NCI-H2227 (cell line): ENCODE data around the gene ZNF485.
"Not testable (repeated sequence)": the region's sequence is repeated elsewhere in the genome, so short reads cannot be mapped to it uniquely, and the experiment has no call there.

ENCODE experiments used
- DNase-seq: peaks from one replicate; lab custom pipeline; 2025; ENCODE audit not compliant: unreplicated experiment; lab: John Stamatoyannopoulos, UW

Gene ZNF485

GRCh38 chr10:43601576-43601975, 4.7 kb upstream of the ZNF485 start:
- not testable (repeated sequence) for DNase-seq

- DNase-seq = no peak
Measured at GRCh38 chr10:43605850-43606322, 352 bp upstream of the ZNF485 start.

GRCh38 chr10:43607199-43607573, 948 bp downstream of the ZNF485 start:
- no peak for DNase-seq

GRCh38 chr10:43610636-43611035, 4.4 kb downstream of the ZNF485 start:
- DNase-seq = no peak

- DNase-seq = no peak
Measured at GRCh38 chr10:43616697-43617370, 10.6 kb downstream of the ZNF485 start.

GRCh38 chr10:43619368-43619767, 13.1 kb downstream of the ZNF485 start:
- DNase-seq = no peak

- no peak for DNase-seq
Measured at GRCh38 chr10:43622038-43622437, 15.8 kb downstream of the ZNF485 start.

GRCh38 chr10:43623351-43623750, 17.1 kb downstream of the ZNF485 start:
- DNase-seq = no peak

- DNase-seq = no peak
Measured at GRCh38 chr10:43627942-43628341, 21.7 kb downstream of the ZNF485 start.

GRCh38 chr10:43628956-43629355, 22.7 kb downstream of the ZNF485 start:
- no peak for DNase-seq

- not testable (repeated sequence) for DNase-seq
Measured at GRCh38 chr10:43635816-43636215, 29.6 kb downstream of the ZNF485 start.

GRCh38 chr10:43640603-43641002, 34.4 kb downstream of the ZNF485 start:
- no peak for DNase-seq

- DNase-seq = no peak
Measured at GRCh38 chr10:43644252-43644651, 38.0 kb downstream of the ZNF485 start.

GRCh38 chr10:43645866-43646265, 39.6 kb downstream of the ZNF485 start:
- no peak for DNase-seq

GRCh38 chr10:43647576-43647975, 41.3 kb downstream of the ZNF485 start:
- DNase-seq = no peak

- no peak for DNase-seq
Measured at GRCh38 chr10:43648095-43648397, 41.8 kb downstream of the ZNF485 start.

GRCh38 chr10:43648398-43649184, 42.4 kb downstream of the ZNF485 start, which contains the start of gene ZNF32:
TSS of gene ZNF32 (minus strand) at chr10:43648881. CDS start at chr10:43646133, 2,748 bp downstream.
- peak; percentile 86 for DNase-seq

- no peak for DNase-seq
Measured at GRCh38 chr10:43649185-43649523, 42.9 kb downstream of the ZNF485 start.

- no peak for DNase-seq
Measured at GRCh38 chr10:43653746-43654145, 47.5 kb downstream of the ZNF485 start.

- no peak for DNase-seq
Measured at GRCh38 chr10:43655311-43655710, 49.1 kb downstream of the ZNF485 start.

- no peak for DNase-seq
Measured at GRCh38 chr10:43658227-43658626, 52.0 kb downstream of the ZNF485 start.

- no peak for DNase-seq
Measured at GRCh38 chr10:43665054-43665453, 58.8 kb downstream of the ZNF485 start.

- DNase-seq = no peak
Measured at GRCh38 chr10:43666552-43666951, 60.3 kb downstream of the ZNF485 start.
